GM12878 (cell line): ENCODE results near the gene SLC43A1. TPM values are rescaled to one million over a fixed set of nuclear protein-coding genes. Genes with fewer than 3 reads are reported as not detected.

Experiments used
- ATAC-seq: fragments of 200-7000 bp; cut with Tn5 transposase; 3 replicates; pipeline ENCODE4 v1.9.1; 2020; ENCODE audit warnings: mild to moderate bottlenecking, moderate library complexity
- BruUV-seq: library from RNA; stranded (reverse); fragments of 400-500 nt; replicated peaks from 2 replicates; lab custom pipeline; 2021; lab: Mats Ljungman, UMichigan
- CTCF ChIA-PET: fragments of 300-600 bp; sonication (Branson Sonifier 250); formaldehyde crosslinking; extraction: SDS; loops from one replicate; lab custom pipeline; 2021; ENCODE audit warnings: inconsistent platforms; lab: Yijun Ruan, JAX
- POLR2A ChIA-PET: fragments of 350-600 bp; formaldehyde crosslinking; extraction: SDS; loops from one replicate; lab custom pipeline; 2021; ENCODE audit warnings: inconsistent platforms; lab: Charles Lee
- RAD21 ChIA-PET: fragments of 300-600 bp; sonication (Branson Sonifier 250); formaldehyde crosslinking; loops from one replicate; lab custom pipeline; 2023; ENCODE audit warnings: antibody characterized with exemption; ENCODE audit not compliant: unreplicated experiment; lab: Charles Lee
- SMC1A ChIA-PET: fragments of 300-600 bp; sonication (Branson Sonifier 250); formaldehyde crosslinking; loops from one replicate; lab custom pipeline; 2023; ENCODE audit not compliant: unreplicated experiment, uncharacterized antibody; lab: Charles Lee
- DNase-seq: peaks from one replicate; pipeline ENCODE4 v3.0.0-alpha.2; 2011; ENCODE audit warnings: low read depth, low spot score
- FAIRE-seq: peaks from 3 replicates; lab custom pipeline; 2011; peaks lifted over from hg19 to GRCh38; lab: Jason Lieb, UNC
- H2AFZ ChIP-seq: 2 replicates; pipeline ENCODE4 v1.6.0; 2011; ENCODE audit warnings: low read depth, low read length, control low read depth; ENCODE audit not compliant: control insufficient read depth
- H3K27ac ChIP-seq: 2 replicates; pipeline ENCODE4 v1.5.1; 2011; ENCODE audit warnings: control low read depth; ENCODE audit not compliant: control insufficient read depth, insufficient read depth
- H3K27me3 ChIP-seq, 2 experiments: replicated peaks in 1 of 2; 2 replicates each; pipeline versions ENCODE4 v1.6.0 to v1.6.1; 2011; ENCODE audit warnings: low read length in 1 of 2; ENCODE audit not compliant: control insufficient read depth in 2 of 2, insufficient read depth in 2 of 2
- H3K36me3 ChIP-seq, 2 experiments: 2 replicates each; pipeline ENCODE4 v1.5.1; 2011; ENCODE audit warnings: low read length in 1 of 2; ENCODE audit not compliant: control insufficient read depth in 2 of 2, insufficient read depth in 2 of 2
- H3K4me1 ChIP-seq: 2 replicates; pipeline ENCODE4 v1.6.1; 2011; ENCODE audit warnings: mild to moderate bottlenecking, low read length, moderate library complexity, mixed read lengths; ENCODE audit not compliant: control insufficient read depth, insufficient read depth
- H3K4me2 ChIP-seq: 2 replicates; pipeline ENCODE4 v1.6.0; 2011; ENCODE audit warnings: control low read depth; ENCODE audit not compliant: control insufficient read depth, insufficient read depth
- H3K4me3 ChIP-seq: fragments of 200-600 bp; sonication (generic); 2 replicates; pipeline ENCODE4 v1.5.1; 2016
- H3K79me2 ChIP-seq: 2 replicates; pipeline ENCODE4 v1.6.0; 2011; ENCODE audit warnings: low read length; ENCODE audit not compliant: control insufficient read depth, insufficient read depth
- H3K9ac ChIP-seq: 2 replicates; pipeline ENCODE4 v1.8.0; 2011; ENCODE audit warnings: low read length, control low read depth, mixed read lengths; ENCODE audit not compliant: control insufficient read depth, insufficient read depth
- H3K9me3 ChIP-seq: replicated peaks from 3 replicates; pipeline ENCODE4 v1.5.1; 2011; ENCODE audit warnings: mild to moderate bottlenecking, low read length; ENCODE audit not compliant: control insufficient read depth, insufficient read depth
- H4K20me1 ChIP-seq: 2 replicates; pipeline ENCODE4 v1.6.0; 2011; ENCODE audit not compliant: control insufficient read depth, insufficient read depth
- CHD1 ChIP-seq: IDR thresholded peaks from 2 replicates; pipeline ENCODE4 v1.6.1; 2012; ENCODE audit warnings: low read depth, low read length, improper control_type of control experiment
- CHD2 ChIP-seq: IDR thresholded peaks from 2 replicates; pipeline ENCODE4 v1.6.1; 2011; ENCODE audit warnings: low read depth, low read length, improper control_type of control experiment, borderline replicate concordance
- FOXM1 ChIP-seq: IDR thresholded peaks from 2 replicates; pipeline ENCODE4 v1.6.1; 2012; ENCODE audit warnings: low read depth, mild to moderate bottlenecking, inconsistent platforms, low read length, moderate library complexity
- KLF5 ChIP-seq: fragments of 450-650 bp; IDR thresholded peaks from 2 replicates; pipeline ENCODE4 v1.6.1; 2014; ENCODE audit warnings: mild to moderate bottlenecking; ENCODE audit not compliant: partially characterized antibody
- RELA ChIP-seq: fragments of 450-650 bp; IDR thresholded peaks from 2 replicates; pipeline ENCODE4 v1.8.0; 2014; ENCODE audit warnings: borderline replicate concordance; ENCODE audit not compliant: partially characterized antibody
- SMARCA5 ChIP-seq: fragments of 450-650 bp; IDR thresholded peaks from 2 replicates; pipeline ENCODE4 v1.6.1; 2017; ENCODE audit warnings: mild to moderate bottlenecking
- TARDBP ChIP-seq: IDR thresholded peaks from 2 replicates; pipeline ENCODE4 v1.6.1; 2016; ENCODE audit warnings: borderline replicate concordance
- ZBED1 ChIP-seq: IDR thresholded peaks from 2 replicates; pipeline ENCODE4 v1.6.1; 2016; ENCODE audit warnings: borderline replicate concordance
- ZNF207 ChIP-seq: fragments of 450-650 bp; IDR thresholded peaks from 2 replicates; pipeline ENCODE4 v1.6.1; 2014; ENCODE audit warnings: antibody characterized with exemption, mild to moderate bottlenecking, borderline replicate concordance
- ZNF217 ChIP-seq: fragments of 450-650 bp; IDR thresholded peaks from 2 replicates; pipeline ENCODE4 v1.6.1; 2017; ENCODE audit warnings: antibody characterized with exemption, mild to moderate bottlenecking
- WGBS: methylation state at CpG from one replicate; pipeline ENCODE4 v1.1.6; 2016; ENCODE audit warnings: low lambda C conversion rate; ENCODE audit not compliant: insufficient replicate concordance, insufficient coverage; ENCODE audit errors: missing lambda C conversion rate; 5-methylcytosine and 5-hydroxymethylcytosine counted together
- in situ Hi-C: fragments of 300-500 bp; cut with MboI; formaldehyde crosslinking; loops from 9 replicates; pipeline ENCODE4 v1.14.3; 2018; ENCODE audit warnings: mixed read lengths
- intact Hi-C: fragments of 100-400 bp; cut with micrococcal nuclease; formaldehyde crosslinking; loops from one replicate; pipeline ENCODE4 v1.14.2; 2022; ENCODE audit not compliant: unreplicated experiment
- polyA plus RNA-seq, 11 experiments: library from polyadenylated mRNA; depleted of rRNA in 4 of 11; unstranded in 6 of 11; stranded (reverse) in 5 of 11; fragments of >200 nt; fragmentation: Nextera tagmentation in 4 of 11; fragmentation: Illumina TruSeq in 1 of 11; extraction: Ambion mirVana in 4 of 11; extraction: Trizol in 1 of 11; gene quantifications; 1 replicate in 1 of 11; 2 replicates in 10 of 11; pipeline versions ENCODE4 v1.2.1 to v1.2.3, GENCODE V29; 2011 to 2016; ENCODE audit warnings: inconsistent platforms in 2 of 11, missing spikeins in 2 of 11, low read depth in 1 of 11
- total RNA-seq, 4 experiments: library from RNA; depleted of rRNA in 3 of 4; stranded (reverse); fragments of >200 nt in 3 of 4; fragmentation: Illumina TruSeq in 1 of 4; extraction: Trizol in 1 of 4; gene quantifications; 2 replicates each; pipeline versions ENCODE4 v1.2.1 to v1.2.3, GENCODE V29; 2013 to 2021
- TF ChIP-seq, protein P1 (sequence below): IDR thresholded peaks from 2 replicates; pipeline ENCODE4 v1.6.1; 2011; ENCODE audit warnings: borderline replicate concordance, low read depth, mild to moderate bottlenecking, moderate library complexity, low read length; ENCODE audit not compliant: insufficient read depth, poor library complexity, severe bottlenecking
- TF ChIP-seq, protein P2 (sequence below): IDR thresholded peaks from 2 replicates; pipeline ENCODE4 v1.6.1; 2011; ENCODE audit warnings: low read depth, mild to moderate bottlenecking, low read length, moderate library complexity, borderline replicate concordance; ENCODE audit errors: extremely low read depth
- TF ChIP-seq, protein P3 (sequence below): IDR thresholded peaks from 2 replicates; pipeline ENCODE4 v1.6.1; 2011; ENCODE audit warnings: low read depth, low read length, improper control_type of control experiment, borderline replicate concordance
- TF ChIP-seq, protein P4 (sequence below): fragments of 450-650 bp; conservative IDR thresholded peaks from 2 replicates; pipeline ENCODE4 v1.6.1; 2017; ENCODE audit warnings: mild to moderate bottlenecking, moderate library complexity
- TF ChIP-seq, protein P5 (sequence below): fragments of 450-650 bp; IDR thresholded peaks from 2 replicates; pipeline ENCODE4 v1.6.1; 2017; ENCODE audit warnings: antibody characterized with exemption, mild to moderate bottlenecking, moderate library complexity

SLC43A1 gene
- total and polyA plus RNA-seq, 10 of the 15 experiments (the other 5 are each of a cell fraction or from before 2014, with no cell fraction given): 1.0 to 17.8 (median 12.6) TPM

DNA sequence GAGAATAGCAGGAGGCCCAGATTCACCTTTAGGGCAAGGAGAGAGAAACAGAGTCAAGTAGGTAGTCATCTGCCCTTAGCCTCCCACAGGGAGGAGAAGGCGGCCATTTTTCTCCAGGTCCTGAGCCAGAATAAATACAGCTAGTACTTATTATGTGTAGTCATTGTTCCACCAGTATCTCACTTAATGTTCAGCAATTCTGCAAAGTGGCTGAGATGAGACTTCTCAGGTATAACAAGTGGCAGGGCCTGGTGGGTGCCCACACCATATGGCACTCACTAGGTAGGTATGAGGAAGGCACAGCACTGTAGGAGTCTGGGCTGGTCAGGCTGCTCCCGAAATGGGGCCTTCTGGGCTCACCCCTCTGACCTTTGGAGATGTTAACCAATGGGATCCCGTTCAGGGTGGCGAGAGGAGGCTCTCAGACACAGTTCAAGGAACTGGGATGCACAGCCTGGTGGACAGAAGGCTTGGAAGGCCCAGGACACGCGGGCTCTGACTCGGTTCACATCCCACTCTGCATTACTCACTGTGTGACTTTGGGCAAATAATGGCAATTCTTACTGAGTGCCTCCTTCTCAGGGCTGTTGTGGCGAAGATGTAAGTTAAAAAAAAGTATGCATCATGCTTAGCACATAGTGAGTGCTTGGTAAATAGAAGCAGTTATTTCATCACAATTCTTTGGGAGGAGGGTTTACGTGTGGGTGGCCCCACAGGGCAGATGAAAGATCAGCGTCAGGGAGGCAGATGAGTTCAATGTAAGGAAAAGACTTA, 30.1 kb downstream of the SLC43A1 start:
- peaks cover 2 to 4% of the 10 kb centered on the region in 2 experiments; a peak in 3 of 4 replicates for H3K36me3 ChIP-seq
- in situ Hi-C loops: loop anchor here (25.0 kb wide), 1 partner anchor 648 kb away; no protein-coding TSS in a partner anchor
- ChIA-PET POLR2A (no interaction called here), SMC1A (interaction anchor here (0.6 kb wide), 1 partner anchor 61 kb away, joined by 3 read pairs; no protein-coding TSS in a partner anchor), RAD21 (no interaction called here), CTCF (interaction anchor here (1.2 to 9.4 kb wide), 5 partner anchors 8 to 644 kb away, joined by 4 to 112 read pairs (median 9); partner anchors contain the start of gene TIMM10)
- WGBS: 95% methylated on average over 10 of the region's 10 CpGs
- H4K20me1 ChIP-seq: no peaks in the 10 kb centered on the region
- H3K27ac ChIP-seq: no peak overlapping the region
- H3K4me1 ChIP-seq: peaks cover 13% of the 10 kb centered on the region
- FAIRE-seq: no peak
- no peaks in the 10 kb centered on the region for H3K79me2 ChIP-seq
- intact Hi-C loops: no loop called here
- H3K4me3 ChIP-seq: no peak overlapping the region
- TF ChIP-seq FOXM1 (no peak), ZNF217 (no peak), ZNF207 (no peak), CHD1 (no peak), KLF5 (no peak), CHD2 (no peak), SMARCA5 (no peak), TARDBP (no peak), ZBED1 (no peak), RELA (no peak)
- TF ChIP-seq, protein P1, sequence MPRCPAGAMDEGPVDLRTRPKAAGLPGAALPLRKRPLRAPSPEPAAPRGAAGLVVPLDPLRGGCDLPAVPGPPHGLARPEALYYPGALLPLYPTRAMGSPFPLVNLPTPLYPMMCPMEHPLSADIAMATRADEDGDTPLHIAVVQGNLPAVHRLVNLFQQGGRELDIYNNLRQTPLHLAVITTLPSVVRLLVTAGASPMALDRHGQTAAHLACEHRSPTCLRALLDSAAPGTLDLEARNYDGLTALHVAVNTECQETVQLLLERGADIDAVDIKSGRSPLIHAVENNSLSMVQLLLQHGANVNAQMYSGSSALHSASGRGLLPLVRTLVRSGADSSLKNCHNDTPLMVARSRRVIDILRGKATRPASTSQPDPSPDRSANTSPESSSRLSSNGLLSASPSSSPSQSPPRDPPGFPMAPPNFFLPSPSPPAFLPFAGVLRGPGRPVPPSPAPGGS: no peak
- TF ChIP-seq, protein P2, sequence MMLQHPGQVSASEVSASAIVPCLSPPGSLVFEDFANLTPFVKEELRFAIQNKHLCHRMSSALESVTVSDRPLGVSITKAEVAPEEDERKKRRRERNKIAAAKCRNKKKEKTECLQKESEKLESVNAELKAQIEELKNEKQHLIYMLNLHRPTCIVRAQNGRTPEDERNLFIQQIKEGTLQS: no peak
- TF ChIP-seq, protein P3, sequence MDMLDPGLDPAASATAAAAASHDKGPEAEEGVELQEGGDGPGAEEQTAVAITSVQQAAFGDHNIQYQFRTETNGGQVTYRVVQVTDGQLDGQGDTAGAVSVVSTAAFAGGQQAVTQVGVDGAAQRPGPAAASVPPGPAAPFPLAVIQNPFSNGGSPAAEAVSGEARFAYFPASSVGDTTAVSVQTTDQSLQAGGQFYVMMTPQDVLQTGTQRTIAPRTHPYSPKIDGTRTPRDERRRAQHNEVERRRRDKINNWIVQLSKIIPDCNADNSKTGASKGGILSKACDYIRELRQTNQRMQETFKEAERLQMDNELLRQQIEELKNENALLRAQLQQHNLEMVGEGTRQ: no peak
- TF ChIP-seq, protein P4, sequence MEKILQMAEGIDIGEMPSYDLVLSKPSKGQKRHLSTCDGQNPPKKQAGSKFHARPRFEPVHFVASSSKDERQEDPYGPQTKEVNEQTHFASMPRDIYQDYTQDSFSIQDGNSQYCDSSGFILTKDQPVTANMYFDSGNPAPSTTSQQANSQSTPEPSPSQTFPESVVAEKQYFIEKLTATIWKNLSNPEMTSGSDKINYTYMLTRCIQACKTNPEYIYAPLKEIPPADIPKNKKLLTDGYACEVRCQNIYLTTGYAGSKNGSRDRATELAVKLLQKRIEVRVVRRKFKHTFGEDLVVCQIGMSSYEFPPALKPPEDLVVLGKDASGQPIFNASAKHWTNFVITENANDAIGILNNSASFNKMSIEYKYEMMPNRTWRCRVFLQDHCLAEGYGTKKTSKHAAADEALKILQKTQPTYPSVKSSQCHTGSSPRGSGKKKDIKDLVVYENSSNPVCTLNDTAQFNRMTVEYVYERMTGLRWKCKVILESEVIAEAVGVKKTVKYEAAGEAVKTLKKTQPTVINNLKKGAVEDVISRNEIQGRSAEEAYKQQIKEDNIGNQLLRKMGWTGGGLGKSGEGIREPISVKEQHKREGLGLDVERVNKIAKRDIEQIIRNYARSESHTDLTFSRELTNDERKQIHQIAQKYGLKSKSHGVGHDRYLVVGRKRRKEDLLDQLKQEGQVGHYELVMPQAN: no peak
- TF ChIP-seq, protein P5, sequence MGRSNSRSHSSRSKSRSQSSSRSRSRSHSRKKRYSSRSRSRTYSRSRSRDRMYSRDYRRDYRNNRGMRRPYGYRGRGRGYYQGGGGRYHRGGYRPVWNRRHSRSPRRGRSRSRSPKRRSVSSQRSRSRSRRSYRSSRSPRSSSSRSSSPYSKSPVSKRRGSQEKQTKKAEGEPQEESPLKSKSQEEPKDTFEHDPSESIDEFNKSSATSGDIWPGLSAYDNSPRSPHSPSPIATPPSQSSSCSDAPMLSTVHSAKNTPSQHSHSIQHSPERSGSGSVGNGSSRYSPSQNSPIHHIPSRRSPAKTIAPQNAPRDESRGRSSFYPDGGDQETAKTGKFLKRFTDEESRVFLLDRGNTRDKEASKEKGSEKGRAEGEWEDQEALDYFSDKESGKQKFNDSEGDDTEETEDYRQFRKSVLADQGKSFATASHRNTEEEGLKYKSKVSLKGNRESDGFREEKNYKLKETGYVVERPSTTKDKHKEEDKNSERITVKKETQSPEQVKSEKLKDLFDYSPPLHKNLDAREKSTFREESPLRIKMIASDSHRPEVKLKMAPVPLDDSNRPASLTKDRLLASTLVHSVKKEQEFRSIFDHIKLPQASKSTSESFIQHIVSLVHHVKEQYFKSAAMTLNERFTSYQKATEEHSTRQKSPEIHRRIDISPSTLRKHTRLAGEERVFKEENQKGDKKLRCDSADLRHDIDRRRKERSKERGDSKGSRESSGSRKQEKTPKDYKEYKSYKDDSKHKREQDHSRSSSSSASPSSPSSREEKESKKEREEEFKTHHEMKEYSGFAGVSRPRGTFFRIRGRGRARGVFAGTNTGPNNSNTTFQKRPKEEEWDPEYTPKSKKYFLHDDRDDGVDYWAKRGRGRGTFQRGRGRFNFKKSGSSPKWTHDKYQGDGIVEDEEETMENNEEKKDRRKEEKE: no peak
- H2AFZ ChIP-seq: no peak overlapping the region
- no peaks in the 10 kb centered on the region for H3K27me3 ChIP-seq
- no peak overlapping the region for H3K4me2 ChIP-seq
- no peak for ATAC-seq
- H3K9ac ChIP-seq: no peak overlapping the region
- DNase-seq: no peak
- no TSS peak for BruUV-seq
- no peaks in the 10 kb centered on the region for H3K9me3 ChIP-seq
